Measurements from ENCODE around the gene TRIM56. TPM values are rescaled to one million over a fixed set of nuclear protein-coding genes. Genes with fewer than 3 reads are reported as not detected.

The TRIM56 gene
- total RNA-seq, 4 donors from 2014 or later, result 13.9 to 22.2 (median 17.3) TPM

- WGBS, 2 donors, result 68 to 82% methylated on average over 4 of the region's 4 CpGs
- no peak for DNase-seq (ENCODE audit: low spot score in 2 of 2)
- no peak overlapping the region for H3K4me3 ChIP-seq (ENCODE audit: low read depth, poor library complexity, severe bottlenecking)
- intact Hi-C loops (cut with DNase I; ENCODE audit: low total_unique reads), result loop anchor here (10.0 kb wide), 1 partner anchor 144 kb away; no protein-coding TSS in a partner anchor
- TF ChIP-seq CTCF (IDR thresholded peaks at IDR 0.05) (no peak), POLR2A (IDR thresholded peaks at IDR 0.05) (no peak)
These were observed 55.6 kb downstream of the TRIM56 start for GRCh38 chr7:101140746-101141382.

Other genes with a start within 250 kb of the TRIM56 start
- 10 to 100 TPM; 14.0 to 32.9 (median 21.8) TPM for gene SLC12A9, start 232.8 kb upstream of the TRIM56 start, total RNA-seq
- 10 to 100 TPM; 71.8 to 88.7 (median 81.0) TPM for gene TRIP6, start 218.1 kb upstream of the TRIM56 start, total RNA-seq
- gene SRRT, start 210.4 kb upstream of the TRIM56 start, total RNA-seq, result 100 to 1,000 TPM in 2 of 4 donors, 10 to 100 TPM in 2; 73.3 to 129 (median 107) TPM
- 1 to 10 TPM; 3.9 to 6.1 (median 5.2) TPM for gene UFSP1, start 195.8 kb upstream of the TRIM56 start, total RNA-seq
- gene ACHE, start 189.6 kb upstream of the TRIM56 start, total RNA-seq, result 1 to 10 TPM in 2 of 4 donors, under 1 TPM in 1, not detected in 1; 0.88 to 2.7 (median 1.1) TPM
- under 1 TPM in 3 of 4 donors, not detected in 1; 0.03 to 0.67 (median 0.12) TPM for gene MUC3A, start 135.9 kb upstream of the TRIM56 start, total RNA-seq
- gene MUC12, start 115.9 kb upstream of the TRIM56 start, total RNA-seq, result not detected
- not detected for gene MUC17, start 65.4 kb upstream of the TRIM56 start, total RNA-seq
- gene SERPINE1, start 41.6 kb downstream of the TRIM56 start, total RNA-seq, result 1 to 10 TPM; 4.8 to 9.4 (median 8.9) TPM
- 10 to 100 TPM; 52.9 to 81.2 (median 61.2) TPM for gene AP1S1, start 69.0 kb downstream of the TRIM56 start, total RNA-seq
- 1 to 10 TPM in 2 of 4 donors, under 1 TPM in 1, not detected in 1; 0.91 to 6.3 (median 2.5) TPM for gene VGF, start 80.1 kb downstream of the TRIM56 start, total RNA-seq
- not detected for gene NAT16, start 94.8 kb downstream of the TRIM56 start, total RNA-seq
- gene MOGAT3, start 115.6 kb downstream of the TRIM56 start, total RNA-seq, result not detected
- 10 to 100 TPM; 16.4 to 31.9 (median 23.3) TPM for gene PLOD3, start 132.1 kb downstream of the TRIM56 start, total RNA-seq
- gene ZNHIT1, start 132.7 kb downstream of the TRIM56 start, total RNA-seq, result 10 to 100 TPM; 45.3 to 87.6 (median 72.3) TPM
- 10 to 100 TPM in 3 of 4 donors, 1 to 10 TPM in 1; 9.5 to 21.2 (median 13.0) TPM for gene CLDN15, start 152.3 kb downstream of the TRIM56 start, total RNA-seq
- 100 to 1,000 TPM; 162 to 273 (median 213) TPM for gene FIS1, start 159.6 kb downstream of the TRIM56 start, total RNA-seq
- 10 to 100 TPM; 10.7 to 15.7 (median 12.5) TPM for gene IFT22, start 236.3 kb downstream of the TRIM56 start, total RNA-seq